ENCODE measurements around the gene GSG1. TPM values are rescaled to one million over a fixed set of nuclear protein-coding genes. Genes with fewer than 3 reads are reported as not detected.
A peak's percentile ranks its signal among the peaks of the same experiment; 100 is the strongest.

The GSG1 gene
- total and polyA plus RNA-seq, 7 donors: not detected

DNA sequence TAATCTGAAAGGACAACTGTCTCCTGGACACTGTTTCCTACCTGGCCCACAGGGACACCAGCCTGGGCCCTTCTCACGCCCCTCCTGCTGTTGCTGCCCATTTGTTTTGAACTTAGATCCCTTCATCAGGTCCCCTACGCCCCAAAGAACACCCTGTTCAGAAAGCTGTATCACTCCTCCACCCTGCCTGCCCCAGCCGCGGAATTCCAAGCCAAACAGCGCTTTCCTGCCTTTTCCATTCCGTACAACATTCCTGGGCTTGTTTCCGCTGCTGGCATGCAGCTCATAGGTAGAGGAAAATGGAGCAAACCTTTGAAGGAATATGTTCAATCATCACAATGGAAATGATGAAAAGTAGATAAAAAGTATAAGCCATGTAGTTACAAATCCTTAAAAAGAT, 12.8 kb upstream of the GSG1 start:
- Histone ChIP-seq H3K27ac (peak overlapping the region in 1 of 4 donors; percentile 31), H3K9me3 (no peaks in the 10 kb centered on the region), H3K4me1 (no peaks in the 10 kb centered on the region), H3K4me3 (no peak overlapping the region), H3K27me3 (no peaks in the 10 kb centered on the region), H3K36me3 (no peaks in the 10 kb centered on the region)
- DNase-seq: no peak
- intact Hi-C loops (cut with DNase I): no loop called here
- WGBS, 2 donors: 86 to 89% methylated on average over 7 of the region's 7 CpGs
- TF ChIP-seq CTCF (IDR thresholded peaks at IDR 0.05) (no peak), POLR2A (IDR thresholded peaks at IDR 0.05) (no peak), EP300 (IDR thresholded peaks at IDR 0.05) (no peak), POLR2AphosphoS5 (IDR thresholded peaks at IDR 0.05) (no peak)

GRCh38 chr12:13114251-13115052, 11.0 kb upstream of the GSG1 start:
- H3K27ac ChIP-seq: no peak overlapping the region

GRCh38 chr12:13112968-13113367, 9.5 kb upstream of the GSG1 start:
- H3K9me3 ChIP-seq: no peaks in the 10 kb centered on the region
- H3K4me3 ChIP-seq: no peak overlapping the region
- DNase-seq: no peak
- no peaks in the 10 kb centered on the region for H3K27me3 ChIP-seq
- H3K36me3 ChIP-seq: no peaks in the 10 kb centered on the region
- intact Hi-C loops (cut with DNase I): no loop called here
- 78 to 92% methylated on average over 6 of the region's 6 CpGs for WGBS, 2 donors
- TF ChIP-seq CTCF (IDR thresholded peaks at IDR 0.05): no peak
- H3K27ac ChIP-seq: no peak overlapping the region
- no peaks in the 10 kb centered on the region for H3K4me1 ChIP-seq

More at GRCh38 chr12:13114251-13115052, 11.0 kb upstream of the GSG1 start:
- intact Hi-C loops (cut with DNase I): no loop called here
- H3K4me1 ChIP-seq: no peaks in the 10 kb centered on the region
- TF ChIP-seq EP300 (IDR thresholded peaks at IDR 0.05) (no peak), CTCF (IDR thresholded peaks at IDR 0.05) (no peak)
- H3K36me3 ChIP-seq: no peaks in the 10 kb centered on the region
- H3K27me3 ChIP-seq: no peaks in the 10 kb centered on the region
- 78 to 86% methylated on average over 15 of the region's 15 CpGs for WGBS, 2 donors
- DNase-seq: no peak
- no peak overlapping the region for H3K4me3 ChIP-seq
- no peaks in the 10 kb centered on the region for H3K9me3 ChIP-seq

DNA sequence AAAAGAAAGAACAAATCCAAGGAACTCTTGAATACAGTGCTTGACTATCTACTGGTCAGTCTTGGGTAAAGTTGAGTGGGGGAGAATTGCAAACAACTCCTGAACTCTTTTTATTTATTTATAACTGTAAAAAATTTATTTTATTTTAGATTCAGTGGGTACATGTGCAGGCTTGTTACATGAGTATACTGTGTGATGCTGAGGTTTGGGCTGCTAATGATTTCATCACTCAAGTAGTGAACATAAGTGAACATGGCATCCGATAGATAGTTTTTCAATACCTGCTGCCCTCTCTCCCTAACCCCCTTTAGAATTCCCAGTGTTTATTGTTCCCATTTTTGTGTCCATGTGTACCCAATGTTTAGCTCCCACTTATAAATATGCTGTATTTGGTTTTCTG, 3.2 kb upstream of the GSG1 start:
- Histone ChIP-seq H3K9me3 (no peaks in the 10 kb centered on the region), H3K27me3 (no peaks in the 10 kb centered on the region), H3K36me3 (no peaks in the 10 kb centered on the region), H3K4me1 (peaks cover 0 to 7% (median 4%) of the 10 kb centered on the region in 4 donors), H3K27ac (no peak overlapping the region), H3K4me3 (no peak overlapping the region)
- no peak for TF ChIP-seq POLR2AphosphoS5 (IDR thresholded peaks at IDR 0.05)
- no peak for TF ChIP-seq POLR2A (IDR thresholded peaks at IDR 0.05)
- intact Hi-C loops (cut with DNase I): no loop called here
- DNase-seq: no peak
- WGBS, 2 donors: 98% methylated on average over 1 of the region's 1 CpG

- DNase-seq: no peak
- intact Hi-C loops (cut with DNase I): no loop called here
- no peak overlapping the region for H3K4me3 ChIP-seq
- TF ChIP-seq POLR2A (IDR thresholded peaks at IDR 0.05): no peak
- no peak for TF ChIP-seq POLR2AphosphoS5 (IDR thresholded peaks at IDR 0.05)
- no peak for TF ChIP-seq CTCF (IDR thresholded peaks at IDR 0.05)
- no peak for TF ChIP-seq EP300 (IDR thresholded peaks at IDR 0.05)
- H3K36me3 ChIP-seq: no peaks in the 10 kb centered on the region
- H3K27ac ChIP-seq: no peak overlapping the region
- H3K4me1 ChIP-seq: peaks cover 0 to 13% (median 8%) of the 10 kb centered on the region in 4 donors
- H3K9me3 ChIP-seq: no peaks in the 10 kb centered on the region
- 87 to 98% methylated on average over 1 of the region's 1 CpG for WGBS, 2 donors
- no peaks in the 10 kb centered on the region for H3K27me3 ChIP-seq
These were observed 2.3 kb upstream of the GSG1 start for GRCh38 chr12:13105781-13106180.

Measured in sigmoid colon (tissue), 7 donors.